Vagina (tissue), 2 donors: ENCODE measurements around the gene ADARB2. TPM values are rescaled to one million over a fixed set of nuclear protein-coding genes. Genes with fewer than 3 reads are reported as not detected.
"Not testable (repeated sequence)": the region's sequence is repeated elsewhere in the genome, so short reads cannot be mapped to it uniquely, and the experiment has no call there.

Source experiments
- DNase-seq, 2 donors: peaks; one replicate each; pipeline ENCODE4 v3.0.0-alpha.2; 2017; ENCODE audit errors: extremely low spot score in 2 of 2
- H3K27ac ChIP-seq: fragments of 200-600 bp; sonication (generic); one replicate; pipeline ENCODE4 v1.5.1; 2019
- H3K27me3 ChIP-seq: fragments of 200-600 bp; sonication (generic); one replicate; pipeline ENCODE4 v1.5.1; 2019
- H3K36me3 ChIP-seq, 2 donors: fragments of 200-600 bp; sonication (generic); one replicate each; pipeline ENCODE4 v1.5.1; 2017 to 2019
- H3K4me1 ChIP-seq: fragments of 200-600 bp; sonication (generic); one replicate; pipeline ENCODE4 v1.5.1; 2019
- H3K4me3 ChIP-seq, 2 donors: fragments of 200-600 bp; sonication (generic); 1 replicate in 1 of 2; 2 replicates in 1 of 2; pipeline ENCODE4 v1.5.1; 2016 to 2019
- H3K9me3 ChIP-seq: fragments of 200-600 bp; sonication (generic); one replicate; pipeline ENCODE4 v1.5.1; 2019
- CTCF ChIP-seq, 3 experiments: fragments of 450-650 bp in 2 of 3; fragments of 200-600 bp in 1 of 3; sonication (generic) in 1 of 3; IDR thresholded peaks; one replicate each; pipeline ENCODE4 v1.5.1; 2017 to 2019; ENCODE audit warnings: antibody characterized with exemption in 3 of 3, mild to moderate bottlenecking in 2 of 3, moderate library complexity in 2 of 3
- POLR2A ChIP-seq, 2 donors: fragments of 450-650 bp; IDR thresholded peaks; one replicate each; pipeline ENCODE4 v1.6.1; 2017; ENCODE audit warnings: antibody characterized with exemption in 2 of 2, mild to moderate bottlenecking in 2 of 2, moderate library complexity in 2 of 2
- POLR2AphosphoS5 ChIP-seq, 2 donors: sonication (generic); formaldehyde crosslinking; IDR thresholded peaks; one replicate each; pipeline ENCODE4 v1.9.0; 2017; ENCODE audit warnings: antibody characterized with exemption in 2 of 2, mild to moderate bottlenecking in 2 of 2, low read depth in 1 of 2; ENCODE audit not compliant: insufficient read depth in 1 of 2
- intact Hi-C: fragments of 100-400 bp; cut with DNase I; formaldehyde crosslinking; loops from one replicate; pipeline ENCODE4 v1.15.1; 2023
- total RNA-seq: library from RNA; depleted of rRNA; stranded (reverse); fragments of >200 nt; gene quantifications from one replicate; pipeline ENCODE4 v1.2.3, GENCODE V29; 2016

ADARB2 gene
- total RNA-seq, 1 donor from 2014 or later: 3.4 TPM

DNA sequence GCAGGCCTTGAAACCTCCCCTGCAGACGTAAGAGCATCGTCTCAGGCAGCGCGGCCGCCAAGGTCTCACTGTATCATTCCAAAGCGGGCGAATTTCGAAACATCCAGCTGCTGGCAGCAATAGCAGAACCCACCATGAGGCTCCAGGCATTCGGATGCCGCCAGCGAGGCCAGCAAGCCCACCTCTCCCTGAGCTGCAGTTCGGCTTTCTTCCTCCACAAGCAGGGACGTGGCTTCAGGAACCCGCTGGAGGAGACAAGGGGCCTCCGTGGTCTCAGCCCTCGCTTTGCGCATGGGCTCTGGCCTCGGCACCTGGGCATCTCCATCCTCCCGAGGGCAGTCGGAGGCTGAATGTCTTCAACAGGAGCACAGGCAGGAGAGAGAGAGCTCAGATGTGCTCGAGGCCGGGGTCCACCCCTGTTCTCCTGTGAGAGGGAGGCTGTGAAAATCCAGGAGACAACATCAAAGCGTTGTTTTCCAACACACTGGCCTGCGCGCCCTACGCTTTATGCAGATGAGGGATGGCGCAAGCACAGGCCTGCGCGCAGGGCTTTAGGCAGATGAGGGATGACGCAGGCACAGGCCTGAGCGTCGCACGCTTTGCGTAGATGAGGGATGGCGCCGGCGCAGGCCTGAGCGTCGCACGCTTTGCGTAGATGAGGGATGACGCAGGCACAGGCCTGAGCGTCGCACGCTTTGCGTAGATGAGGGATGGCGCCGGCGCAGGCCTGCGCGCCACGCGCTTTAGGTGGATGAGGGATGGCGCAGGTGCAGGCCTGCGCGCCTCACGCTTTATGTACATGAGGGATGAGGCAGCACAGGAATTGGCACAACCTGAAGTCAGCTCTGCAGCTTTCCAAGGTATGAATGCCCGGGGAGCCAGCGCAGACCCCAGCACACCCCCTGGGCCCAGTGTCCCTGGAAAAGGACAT, 577.9 kb downstream of the ADARB2 start:
- peak; percentile 29 to 52 for DNase-seq
- Histone ChIP-seq H3K4me3 (no peak overlapping the region), H3K27me3 (no peaks in the 10 kb centered on the region), H3K4me1 (no peaks in the 10 kb centered on the region), H3K9me3 (no peaks in the 10 kb centered on the region), H3K27ac (no peak overlapping the region), H3K36me3 (no peaks in the 10 kb centered on the region)
- intact Hi-C loops: no loop called here
- TF ChIP-seq POLR2AphosphoS5 (IDR thresholded peaks at IDR 0.05; ENCODE audit: insufficient read depth in 1 of 2, low read depth in 1 of 2) (no peak), CTCF (IDR thresholded peaks at IDR 0.05) (no peak), POLR2A (IDR thresholded peaks at IDR 0.05) (no peak)

- intact Hi-C loops, H3K4me3 ChIP-seq, H3K36me3 ChIP-seq, H3K9me3 ChIP-seq, H3K27me3 ChIP-seq, H3K27ac ChIP-seq, H3K4me1 ChIP-seq, DNase-seq: not testable (repeated sequence)
Observed at GRCh38 chr10:1158536-1158935, 578.8 kb downstream of the ADARB2 start.

- Histone ChIP-seq H3K9me3 (no peaks in the 10 kb centered on the region), H3K36me3 (no peaks in the 10 kb centered on the region), H3K4me1 (no peaks in the 10 kb centered on the region), H3K4me3 (no peak overlapping the region), H3K27me3 (no peaks in the 10 kb centered on the region), H3K27ac (no peak overlapping the region)
- TF ChIP-seq POLR2AphosphoS5 (IDR thresholded peaks at IDR 0.05; ENCODE audit: insufficient read depth in 1 of 2, low read depth in 1 of 2): no peak
- no peak for TF ChIP-seq CTCF (IDR thresholded peaks at IDR 0.05)
- TF ChIP-seq POLR2A (IDR thresholded peaks at IDR 0.05): no peak
- no peak for DNase-seq
- intact Hi-C loops: no loop called here
Observed at GRCh38 chr10:1158066-1158465, 579.3 kb downstream of the ADARB2 start.

DNA sequence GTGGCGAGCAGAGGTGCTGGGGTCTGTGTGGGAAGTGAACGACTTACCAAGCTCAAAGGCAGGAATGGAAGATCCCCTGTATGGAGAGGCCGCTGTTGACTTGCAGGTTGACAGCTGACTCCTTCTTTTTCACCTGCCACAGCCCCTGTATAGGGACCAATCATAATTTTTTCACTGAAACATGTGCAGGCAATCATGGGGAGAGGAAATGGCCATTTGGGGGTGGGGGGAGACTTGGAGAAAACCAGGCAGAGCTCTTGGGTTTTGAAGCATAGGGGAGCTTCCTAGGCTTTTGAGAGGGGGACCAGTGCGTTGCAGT, 579.8 kb downstream of the ADARB2 start:
- TF ChIP-seq CTCF (IDR thresholded peaks at IDR 0.05) (no peak), POLR2AphosphoS5 (IDR thresholded peaks at IDR 0.05; ENCODE audit: insufficient read depth in 1 of 2, low read depth in 1 of 2) (no peak), POLR2A (IDR thresholded peaks at IDR 0.05) (no peak)
- H3K4me3 ChIP-seq: no peak overlapping the region

DNA sequence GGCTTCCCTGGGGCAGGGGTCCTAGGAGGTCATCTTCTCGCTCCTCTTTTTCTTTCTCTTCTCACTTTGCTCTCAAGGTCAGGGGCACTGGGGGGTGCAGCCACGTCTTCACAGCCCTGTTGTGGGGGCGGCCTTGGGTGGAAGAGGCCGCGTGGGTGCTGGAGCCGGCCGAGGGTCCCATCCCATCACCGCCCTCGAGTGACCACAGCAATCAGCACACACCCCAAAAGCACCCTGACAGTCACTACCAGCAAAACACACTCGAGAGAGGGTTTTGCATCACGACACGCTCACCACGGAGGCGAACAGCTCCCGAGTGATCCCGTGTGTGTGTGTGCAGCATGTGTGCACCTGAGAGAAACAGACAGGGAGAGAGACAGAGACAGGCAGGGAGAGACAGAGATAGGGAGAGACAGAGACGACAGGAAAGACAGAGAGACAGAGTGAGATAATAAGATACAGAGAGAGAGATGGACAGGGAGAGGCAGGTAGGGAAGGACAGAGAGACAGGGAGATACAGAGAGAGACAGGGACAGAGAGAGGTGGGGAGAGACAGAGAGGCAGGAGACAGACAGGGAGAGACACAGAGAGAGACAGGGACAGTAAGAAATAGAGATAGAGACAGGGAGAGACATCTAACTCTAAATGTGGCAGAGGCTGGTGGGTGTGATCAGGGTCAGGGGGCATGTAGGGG, 580.3 kb downstream of the ADARB2 start:
- no peaks in the 10 kb centered on the region for H3K27me3 ChIP-seq
- no peaks in the 10 kb centered on the region for H3K9me3 ChIP-seq
- intact Hi-C loops: no loop called here
- H3K4me3 ChIP-seq: no peak overlapping the region
- TF ChIP-seq POLR2AphosphoS5 (IDR thresholded peaks at IDR 0.05; ENCODE audit: insufficient read depth in 1 of 2, low read depth in 1 of 2) (no peak), POLR2A (IDR thresholded peaks at IDR 0.05) (no peak), CTCF (IDR thresholded peaks at IDR 0.05) (no peak)
- H3K27ac ChIP-seq: no peak overlapping the region
- H3K4me1 ChIP-seq: no peaks in the 10 kb centered on the region
- H3K36me3 ChIP-seq: no peaks in the 10 kb centered on the region
- peak; percentile 72 to 87 for DNase-seq

More for the DNA sequence above, 579.8 kb downstream of the ADARB2 start:
- no peaks in the 10 kb centered on the region for H3K9me3 ChIP-seq
- no peaks in the 10 kb centered on the region for H3K4me1 ChIP-seq
- no peaks in the 10 kb centered on the region for H3K27me3 ChIP-seq
- intact Hi-C loops: no loop called here
- H3K36me3 ChIP-seq: no peaks in the 10 kb centered on the region
- H3K27ac ChIP-seq: no peak overlapping the region
- peak; percentile 49 to 64 for DNase-seq
